Stomach smooth muscle (tissue), 2 donors: Measurements from ENCODE around the gene PXDC1.

Source experiments
- H3K27ac ChIP-seq: one replicate; pipeline ENCODE4 v1.7.0; 2013; ENCODE audit warnings: mild to moderate bottlenecking, low read length, inconsistent platforms
- H3K27me3 ChIP-seq, 2 donors: one replicate each; pipeline ENCODE4 v1.7.0; 2013; ENCODE audit warnings: low read length in 2 of 2; ENCODE audit not compliant: insufficient read depth in 2 of 2, control insufficient read depth in 1 of 2
- H3K36me3 ChIP-seq, 2 donors: one replicate each; pipeline ENCODE4 v1.7.0; 2013; ENCODE audit warnings: low read length in 2 of 2; ENCODE audit not compliant: control insufficient read depth in 2 of 2, insufficient read depth in 2 of 2
- H3K4me1 ChIP-seq: one replicate; pipeline ENCODE4 v1.7.0; 2013; ENCODE audit warnings: low read length; ENCODE audit not compliant: control insufficient read depth, insufficient read depth
- H3K4me3 ChIP-seq, 2 donors: one replicate each; pipeline ENCODE4 v1.7.0; 2013; ENCODE audit warnings: low read length in 2 of 2
- H3K9ac ChIP-seq, 2 donors: one replicate each; pipeline ENCODE4 v1.7.0; 2013; ENCODE audit warnings: low read length in 2 of 2, mild to moderate bottlenecking in 1 of 2
- H3K9me3 ChIP-seq, 2 donors: one replicate each; pipeline ENCODE4 v1.7.0; 2013; ENCODE audit warnings: low read length in 2 of 2; ENCODE audit not compliant: control insufficient read depth in 2 of 2
- donor health status: healthy.
- donor health status: Pancreatic carcinoma.

Gene PXDC1

GRCh38 chr6:3715285-3715684 is 36.2 kb downstream of the PXDC1 start:
- Histone ChIP-seq H3K4me1 (peaks cover 4% of the 10 kb centered on the region), H3K4me3 (no peak overlapping the region), H3K9me3 (no peaks in the 10 kb centered on the region), H3K36me3 (peaks cover 4 to 7% of the 10 kb centered on the region in 2 donors), H3K27ac (no peak overlapping the region), H3K9ac (no peak overlapping the region), H3K27me3 (no peaks in the 10 kb centered on the region)

GRCh38 chr6:3714768-3715167 is 36.7 kb downstream of the PXDC1 start:
- Histone ChIP-seq H3K27ac (no peak overlapping the region), H3K4me1 (peaks cover 4% of the 10 kb centered on the region), H3K4me3 (no peak overlapping the region), H3K9ac (no peak overlapping the region), H3K9me3 (no peaks in the 10 kb centered on the region), H3K27me3 (no peaks in the 10 kb centered on the region), H3K36me3 (peaks cover 4 to 7% of the 10 kb centered on the region in 2 donors)

- Histone ChIP-seq H3K36me3 (peaks cover 2 to 7% of the 10 kb centered on the region in 2 donors), H3K27me3 (no peaks in the 10 kb centered on the region), H3K9ac (no peak overlapping the region), H3K4me1 (peaks cover 4% of the 10 kb centered on the region), H3K9me3 (no peaks in the 10 kb centered on the region), H3K27ac (no peak overlapping the region), H3K4me3 (no peak overlapping the region)
Measured at GRCh38 chr6:3714111-3714510, 37.4 kb downstream of the PXDC1 start.

GRCh38 chr6:3712827-3713665 is 38.5 kb downstream of the PXDC1 start:
- Histone ChIP-seq H3K4me1 (peaks cover 4% of the 10 kb centered on the region), H3K9me3 (no peaks in the 10 kb centered on the region), H3K9ac (no peak overlapping the region), H3K27me3 (no peaks in the 10 kb centered on the region), H3K27ac (no peak overlapping the region), H3K4me3 (no peak overlapping the region), H3K36me3 (peaks cover 0 to 7% of the 10 kb centered on the region in 2 donors)

- Histone ChIP-seq H3K27me3 (no peaks in the 10 kb centered on the region), H3K4me1 (peaks cover 4% of the 10 kb centered on the region), H3K27ac (no peak overlapping the region), H3K4me3 (no peak overlapping the region), H3K9me3 (no peaks in the 10 kb centered on the region), H3K9ac (no peak overlapping the region), H3K36me3 (peaks cover 0 to 7% of the 10 kb centered on the region in 2 donors)
Measured at GRCh38 chr6:3711776-3712175, 39.7 kb downstream of the PXDC1 start.

GRCh38 chr6:3710403-3710802 is 41.1 kb downstream of the PXDC1 start:
- Histone ChIP-seq H3K4me3 (no peak overlapping the region), H3K36me3 (peaks cover 0 to 4% of the 10 kb centered on the region in 2 donors), H3K9ac (no peak overlapping the region), H3K27me3 (no peaks in the 10 kb centered on the region), H3K9me3 (no peaks in the 10 kb centered on the region), H3K27ac (no peak overlapping the region), H3K4me1 (peaks cover 4% of the 10 kb centered on the region)

- H3K27ac ChIP-seq, result no peak overlapping the region
- peaks cover 4% of the 10 kb centered on the region for H3K4me1 ChIP-seq
- no peak overlapping the region for H3K4me3 ChIP-seq
- H3K9ac ChIP-seq, result no peak overlapping the region
- H3K27me3 ChIP-seq, result no peaks in the 10 kb centered on the region
- no peaks in the 10 kb centered on the region for H3K9me3 ChIP-seq
- H3K36me3 ChIP-seq, result peaks cover 0 to 2% of the 10 kb centered on the region in 2 donors
Measured at GRCh38 chr6:3708540-3708939, 43.0 kb downstream of the PXDC1 start.

GRCh38 chr6:3707751-3708412 is 43.6 kb downstream of the PXDC1 start:
- Histone ChIP-seq H3K9ac (no peak overlapping the region), H3K4me3 (no peak overlapping the region), H3K9me3 (no peaks in the 10 kb centered on the region), H3K4me1 (peaks cover 3% of the 10 kb centered on the region), H3K36me3 (peaks cover 0 to 2% of the 10 kb centered on the region in 2 donors), H3K27ac (no peak overlapping the region), H3K27me3 (no peaks in the 10 kb centered on the region)

- Histone ChIP-seq H3K9ac (no peak overlapping the region), H3K4me1 (no peaks in the 10 kb centered on the region), H3K9me3 (no peaks in the 10 kb centered on the region), H3K36me3 (peaks cover 0 to 2% of the 10 kb centered on the region in 2 donors), H3K4me3 (no peak overlapping the region), H3K27ac (no peak overlapping the region), H3K27me3 (no peaks in the 10 kb centered on the region)
Measured at GRCh38 chr6:3707024-3707423, 44.5 kb downstream of the PXDC1 start.

GRCh38 chr6:3706547-3706946 is 45.0 kb downstream of the PXDC1 start:
- no peak overlapping the region for H3K4me3 ChIP-seq
- H3K9me3 ChIP-seq, result no peaks in the 10 kb centered on the region
- H3K27ac ChIP-seq, result no peak overlapping the region
- no peaks in the 10 kb centered on the region for H3K27me3 ChIP-seq
- no peak overlapping the region for H3K9ac ChIP-seq
- no peaks in the 10 kb centered on the region for H3K4me1 ChIP-seq
- peaks cover 0 to 2% of the 10 kb centered on the region in 2 donors for H3K36me3 ChIP-seq

GRCh38 chr6:3701631-3702030 is 49.9 kb downstream of the PXDC1 start:
- peaks cover 3% of the 10 kb centered on the region for H3K4me1 ChIP-seq
- H3K9me3 ChIP-seq, result no peaks in the 10 kb centered on the region
- H3K9ac ChIP-seq, result no peak overlapping the region
- H3K27me3 ChIP-seq, result no peaks in the 10 kb centered on the region
- H3K27ac ChIP-seq, result no peak overlapping the region
- no peak overlapping the region for H3K4me3 ChIP-seq
- no peaks in the 10 kb centered on the region for H3K36me3 ChIP-seq
